Endothelial cell of umbilical vein (primary cell): ENCODE results near the gene IPO4. TPM values are rescaled to one million over a fixed set of nuclear protein-coding genes. Genes with fewer than 3 reads are reported as not detected.

Source experiments
- BruUV-seq: library from RNA; stranded (reverse); fragments of 400-500 nt; replicated peaks from 2 replicates; lab custom pipeline; 2021; lab: Mats Ljungman, UMichigan
- CTCF ChIA-PET: fragments of 300-600, 350-600 bp; sonication (Branson Sonifier 250); formaldehyde crosslinking; loops from one replicate; lab custom pipeline; 2021; ENCODE audit warnings: antibody characterized with exemption, inconsistent platforms; lab: Charles Lee
- POLR2A ChIA-PET: fragments of 300-600, 350-600 bp; sonication (Branson Sonifier 250); formaldehyde crosslinking; loops from one replicate; lab custom pipeline; 2021; ENCODE audit warnings: antibody characterized with exemption, inconsistent platforms; lab: Charles Lee
- DNase-seq: peaks from one replicate; pipeline ENCODE4 v3.0.0-alpha.2; 2011; ENCODE audit warnings: low read depth, low spot score
- FAIRE-seq: peaks from 2 replicates; lab custom pipeline; 2011; peaks lifted over from hg19 to GRCh38; lab: Jason Lieb, UNC
- H2AFZ ChIP-seq: 2 replicates; pipeline ENCODE4 v1.6.0; 2012; ENCODE audit warnings: low read depth, low read length, control low read depth, inconsistent platforms
- H3K27ac ChIP-seq: 2 replicates; pipeline ENCODE4 v1.5.1; 2011; ENCODE audit warnings: low read depth, mild to moderate bottlenecking, control low read depth, low read length, moderate library complexity; ENCODE audit not compliant: insufficient read depth
- H3K27me3 ChIP-seq, 2 experiments: 2 replicates each; pipeline versions ENCODE4 v1.6.0 to v1.6.1; 2011; ENCODE audit warnings: low read length in 2 of 2, mixed read lengths in 1 of 2; ENCODE audit not compliant: control insufficient read depth in 2 of 2, insufficient read depth in 2 of 2
- H3K36me3 ChIP-seq, 2 experiments: 2 replicates in 1 of 2; 3 replicates in 1 of 2; pipeline ENCODE4 v1.5.1; 2011; ENCODE audit warnings: low read length in 2 of 2, mild to moderate bottlenecking in 1 of 2, moderate library complexity in 1 of 2; ENCODE audit not compliant: control insufficient read depth in 2 of 2, insufficient read depth in 2 of 2; ENCODE audit errors: extremely low read depth in 1 of 2
- H3K4me1 ChIP-seq: 3 replicates; pipeline ENCODE4 v1.5.1; 2011; ENCODE audit warnings: mild to moderate bottlenecking, low read length; ENCODE audit not compliant: control insufficient read depth, insufficient read depth; ENCODE audit errors: extremely low read depth
- H3K4me2 ChIP-seq: 2 replicates; pipeline ENCODE4 v1.6.1; 2011; ENCODE audit warnings: low read length, control low read depth, mixed read lengths; ENCODE audit not compliant: insufficient read depth
- H3K4me3 ChIP-seq, 3 experiments: fragments of 200-600 bp in 1 of 3; sonication (generic), shearing (Covaris generic) in 1 of 3; replicated peaks in 1 of 3; 2 replicates each; pipeline ENCODE4 v1.5.1; 2011 to 2016; ENCODE audit warnings: control low read depth in 3 of 3, low read length in 3 of 3, mild to moderate bottlenecking in 2 of 3, inconsistent platforms in 1 of 3, low read depth in 1 of 3, moderate library complexity in 1 of 3; ENCODE audit not compliant: insufficient read depth in 1 of 3
- H3K79me2 ChIP-seq: 2 replicates; pipeline ENCODE4 v1.6.0; 2012; ENCODE audit warnings: low read length, inconsistent platforms; ENCODE audit not compliant: control insufficient read depth, insufficient read depth
- H3K9ac ChIP-seq: replicated peaks from 2 replicates; pipeline ENCODE3; 2011; ENCODE audit warnings: low read length, control low read depth; ENCODE audit not compliant: insufficient read depth; ENCODE audit errors: extremely low read depth
- H3K9me1 ChIP-seq: replicated peaks from 3 replicates; pipeline ENCODE4 v1.6.0; 2011; ENCODE audit warnings: mild to moderate bottlenecking, low read length; ENCODE audit not compliant: control insufficient read depth, insufficient read depth; ENCODE audit errors: extremely low read depth
- H3K9me3 ChIP-seq: replicated peaks from 2 replicates; pipeline ENCODE4 v1.5.1; 2012; ENCODE audit warnings: low read length, inconsistent platforms; ENCODE audit not compliant: control insufficient read depth, insufficient read depth
- H4K20me1 ChIP-seq: replicated peaks from 2 replicates; pipeline ENCODE3; 2011; ENCODE audit warnings: mild to moderate bottlenecking, low read length; ENCODE audit not compliant: control insufficient read depth, insufficient read depth; ENCODE audit errors: extremely low read depth
- POLR2A ChIP-seq: IDR thresholded peaks from 2 replicates; pipeline ENCODE4 v1.6.1; 2012; ENCODE audit warnings: low read depth, mild to moderate bottlenecking, control low read depth, low read length
- POLR2AphosphoS5 ChIP-seq: IDR thresholded peaks from 2 replicates; pipeline ENCODE4 v1.6.1; 2012; ENCODE audit warnings: low read depth, mild to moderate bottlenecking, control low read depth, low read length, moderate library complexity; ENCODE audit not compliant: insufficient read depth
- dilution Hi-C: fragments of 300-500 bp; cut with MboI; formaldehyde crosslinking; loops from one replicate; pipeline ENCODE4 v1.15.0; 2019; ENCODE audit warnings: low sequenced_read_pairs; ENCODE audit not compliant: extremely low pct_ligation_motif_present
- intact Hi-C: fragments of 100-400 bp; cut with micrococcal nuclease; formaldehyde crosslinking; loops from one replicate; pipeline ENCODE4 v1.10.0; 2022
- polyA plus RNA-seq, 4 experiments: library from polyadenylated mRNA; depleted of rRNA in 3 of 4; stranded (reverse) in 3 of 4; unstranded in 1 of 4; fragments of >200 nt; gene quantifications; 2 replicates each; pipeline versions ENCODE4 v1.2.1 to v1.2.3, GENCODE V29; 2011 to 2012; ENCODE audit warnings: missing spikeins in 1 of 4
- total RNA-seq: library from RNA; stranded (reverse); gene quantifications from 2 replicates; pipeline ENCODE4 v1.2.3, GENCODE V29; 2021
- TF ChIP-seq, protein P1 (sequence below), 2 donors: IDR thresholded peaks; 1 replicate in 1 of 2; 2 replicates in 1 of 2; pipeline ENCODE4 v1.5.1; 2011; ENCODE audit warnings: low read length in 2 of 2, mild to moderate bottlenecking in 2 of 2, moderate library complexity in 2 of 2, control low read depth in 1 of 2, inconsistent platforms in 1 of 2, low read depth in 1 of 2; ENCODE audit not compliant: insufficient read depth in 1 of 2; ENCODE audit errors: extremely low read depth in 1 of 2

The IPO4 gene
- total and polyA plus RNA-seq, 2 donors (not counting 3 experiments of a cell fraction or from before 2014, with no cell fraction given): 24.6 to 66.5 TPM

DNA sequence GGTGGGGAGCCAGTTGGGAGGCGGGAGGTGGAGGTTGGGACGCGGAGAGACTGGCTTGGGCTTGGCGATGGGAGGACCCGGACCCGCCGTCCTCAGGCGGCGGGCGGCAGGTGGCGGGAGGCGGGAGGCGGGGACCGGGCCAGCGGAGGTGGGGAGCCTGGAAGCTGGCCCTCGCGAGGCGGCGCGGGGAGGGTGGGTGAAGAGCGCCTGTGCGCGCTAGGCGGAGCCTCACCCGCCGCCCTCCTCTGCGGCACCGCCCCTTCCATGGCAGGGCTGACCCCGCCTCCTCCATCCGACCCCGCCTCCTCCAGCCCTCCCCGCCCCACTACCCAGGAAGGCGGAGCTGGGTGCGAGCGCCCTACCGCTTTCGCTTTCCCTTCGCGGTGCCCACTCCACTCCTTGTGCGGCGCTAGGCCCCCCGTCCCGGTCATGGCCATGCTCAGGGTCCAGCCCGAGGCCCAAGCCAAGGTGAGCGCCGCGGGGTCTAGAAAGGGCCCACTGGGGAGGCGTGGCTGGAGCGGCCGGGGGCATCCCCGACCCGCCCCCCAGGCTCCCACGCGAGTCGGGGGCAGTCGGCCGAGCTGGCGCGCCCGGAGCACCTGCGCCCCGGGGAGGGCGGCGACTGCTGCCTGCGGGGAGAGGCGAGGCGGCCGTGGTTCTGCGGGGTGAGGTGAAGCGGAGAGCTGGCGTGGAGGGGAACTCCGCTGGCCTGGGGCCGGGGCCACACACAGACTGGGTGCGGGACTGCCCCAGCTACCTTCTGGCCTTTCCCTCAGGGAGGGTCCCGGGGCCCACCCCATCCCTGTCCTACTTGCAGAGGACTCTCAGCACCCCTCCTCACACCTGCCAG lies 52.6 kb downstream of the IPO4 start, which contains the start of gene PSME1:
Gene PSME1 (plus strand): TSS at position 361 of the 850 bp plus-strand sequence. CDS start 69 bp downstream, at position 430.
- Histone ChIP-seq H3K4me3 (peak within 1 kb of the TSS; percentile 56 to 93 (median 90)), H3K27me3 (no peaks in the 10 kb centered on the region), H3K9me1 (no peaks in the 10 kb centered on the region), H3K79me2 (peaks cover 20% of the 10 kb centered on the region), H3K9me3 (no peaks in the 10 kb centered on the region), H2AFZ (peak within 1 kb of the TSS; percentile 99), H3K4me1 (peaks cover 15% of the 10 kb centered on the region), H3K4me2 (peak within 1 kb of the TSS; percentile 67), H3K36me3 (peaks cover 6 to 19% of the 10 kb centered on the region in 2 experiments), H3K27ac (peak within 1 kb of the TSS; percentile 54), H3K9ac (peak within 1 kb of the TSS; percentile 79), H4K20me1 (no peaks in the 10 kb centered on the region)
- POLR2A ChIA-PET: interaction anchor here (1.2 to 1.5 kb wide), 2 partner anchors 11 to 21 kb away, joined by 8 to 10 read pairs; partner anchors contain the start of genes DCAF11, NRL, PSME2 and RNF31
- CTCF ChIA-PET: interaction anchor here (0.8 to 2.6 kb wide), 9 partner anchors 10 to 197 kb away, joined by 3 to 15 read pairs (median 9); partner anchors contain the start of genes DCAF11, IRF9, NRL and PSME2
- no TSS peak for BruUV-seq
- FAIRE-seq (peak; percentile 94), DNase-seq (peak; percentile 92)
- dilution Hi-C loops: no loop called here
- intact Hi-C loops: loop anchor here (1.0 kb wide), 3 partner anchors 11 to 41 kb away; partner anchors contain the start of genes DCAF11, NRL and RNF31
- TF ChIP-seq, protein P1, sequence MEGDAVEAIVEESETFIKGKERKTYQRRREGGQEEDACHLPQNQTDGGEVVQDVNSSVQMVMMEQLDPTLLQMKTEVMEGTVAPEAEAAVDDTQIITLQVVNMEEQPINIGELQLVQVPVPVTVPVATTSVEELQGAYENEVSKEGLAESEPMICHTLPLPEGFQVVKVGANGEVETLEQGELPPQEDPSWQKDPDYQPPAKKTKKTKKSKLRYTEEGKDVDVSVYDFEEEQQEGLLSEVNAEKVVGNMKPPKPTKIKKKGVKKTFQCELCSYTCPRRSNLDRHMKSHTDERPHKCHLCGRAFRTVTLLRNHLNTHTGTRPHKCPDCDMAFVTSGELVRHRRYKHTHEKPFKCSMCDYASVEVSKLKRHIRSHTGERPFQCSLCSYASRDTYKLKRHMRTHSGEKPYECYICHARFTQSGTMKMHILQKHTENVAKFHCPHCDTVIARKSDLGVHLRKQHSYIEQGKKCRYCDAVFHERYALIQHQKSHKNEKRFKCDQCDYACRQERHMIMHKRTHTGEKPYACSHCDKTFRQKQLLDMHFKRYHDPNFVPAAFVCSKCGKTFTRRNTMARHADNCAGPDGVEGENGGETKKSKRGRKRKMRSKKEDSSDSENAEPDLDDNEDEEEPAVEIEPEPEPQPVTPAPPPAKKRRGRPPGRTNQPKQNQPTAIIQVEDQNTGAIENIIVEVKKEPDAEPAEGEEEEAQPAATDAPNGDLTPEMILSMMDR (IDR thresholded peaks at IDR 0.05; ENCODE audit: extremely low read depth in 1 of 2, insufficient read depth in 1 of 2, low read depth in 1 of 2, low read length in 2 of 2): no peak
- TF ChIP-seq POLR2A: peak; percentile 78
- peak; percentile 58 for TF ChIP-seq POLR2AphosphoS5
